GM10266 (cell line): ENCODE measurements around the gene SLC22A15.

Source experiments
- DNase-seq: peaks from one replicate; pipeline ENCODE4 v3.0.0; 2012; ENCODE audit errors: extremely low spot score
- CTCF ChIP-seq: IDR thresholded peaks from 2 replicates; pipeline ENCODE4 v1.5.1; 2012; ENCODE audit warnings: mild to moderate bottlenecking, low read depth; ENCODE audit not compliant: control insufficient read depth, insufficient read depth; ENCODE audit errors: missing control alignments

SLC22A15 gene

GRCh38 chr1:116091083-116091482, 114.8 kb downstream of the SLC22A15 start:
- no peak for TF ChIP-seq CTCF
- DNase-seq = no peak

GRCh38 chr1:116092752-116093489, 116.6 kb downstream of the SLC22A15 start:
- DNase-seq = no peak
- TF ChIP-seq CTCF = no peak

- TF ChIP-seq CTCF = no peak
- no peak for DNase-seq
Measured at GRCh38 chr1:116095027-116095426, 118.7 kb downstream of the SLC22A15 start.

- DNase-seq = no peak
- TF ChIP-seq CTCF = no peak
Measured at GRCh38 chr1:116096013-116096618, 119.8 kb downstream of the SLC22A15 start.

- no peak for TF ChIP-seq CTCF
- no peak for DNase-seq
Measured at GRCh38 chr1:116097626-116098025, 121.3 kb downstream of the SLC22A15 start.

GRCh38 chr1:116099379-116099778, 123.1 kb downstream of the SLC22A15 start:
- no peak for TF ChIP-seq CTCF
- DNase-seq = no peak

GRCh38 chr1:116099919-116100318, 123.6 kb downstream of the SLC22A15 start:
- no peak for TF ChIP-seq CTCF
- DNase-seq = no peak
